Medulla oblongata (tissue), 1 donor: ENCODE results near the gene MMP21.
A peak's percentile ranks its signal among the peaks of the same experiment; 100 is the strongest.

Source experiments
- DNase-seq: peaks from one replicate; pipeline ENCODE4 v3.0.0-alpha.2; 2015; ENCODE audit errors: extremely low spot score

MMP21 gene

DNA sequence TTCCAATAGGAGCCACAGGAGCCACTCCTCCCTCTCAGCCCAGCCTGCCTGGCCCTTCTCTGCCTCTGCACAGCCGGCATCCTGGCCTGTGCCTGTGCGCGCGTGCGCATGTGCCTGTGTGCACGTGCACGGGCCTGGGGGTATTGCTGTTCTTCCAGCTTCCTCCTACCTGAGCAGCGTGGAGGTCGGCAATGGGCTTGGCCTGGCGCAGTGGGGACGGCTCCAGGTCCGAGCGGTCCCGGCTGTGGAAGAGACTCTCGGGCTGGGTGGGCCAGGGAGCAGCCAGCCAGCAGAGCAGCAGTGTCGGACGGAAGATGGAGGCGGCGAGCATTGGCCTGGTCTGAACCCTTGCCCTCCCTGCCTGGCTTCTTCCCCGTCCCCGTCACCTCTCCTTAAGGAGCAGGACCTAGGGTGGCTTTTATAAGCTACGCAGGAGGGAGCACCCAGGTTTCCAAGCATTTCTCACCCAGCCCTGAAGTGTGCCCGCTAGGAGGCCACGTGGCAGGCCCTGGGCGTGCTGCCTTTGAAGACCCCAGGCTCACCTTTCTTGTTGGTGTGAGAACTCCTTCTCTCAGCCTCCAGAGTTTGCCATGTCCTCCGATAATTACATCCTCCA lies at the start of gene MMP21:
Gene MMP21 (minus strand): TSS at position 331 of the 616 bp plus-strand sequence. CDS start 0 bp downstream, at position 331.
- DNase-seq = no peak

DNA sequence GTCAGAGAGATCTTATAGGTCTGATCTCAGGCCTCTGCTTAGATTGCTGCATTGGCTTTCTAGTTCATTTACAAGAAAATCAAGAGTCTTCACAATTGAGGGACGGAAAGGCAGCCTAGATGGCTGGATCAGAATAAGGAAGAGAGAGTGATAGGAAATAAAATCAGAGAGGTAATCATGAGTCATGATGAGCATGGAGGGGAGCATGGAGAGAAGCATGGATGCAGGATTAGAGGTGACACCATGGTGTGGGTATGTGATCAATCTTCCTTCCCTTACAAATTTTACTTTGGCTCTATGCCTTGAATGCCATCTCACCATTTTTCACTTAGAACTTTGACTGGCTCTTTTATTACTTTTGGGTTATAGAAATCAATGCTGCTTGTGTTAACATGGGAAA lies 49.1 kb upstream of the MMP21 start:
- DNase-seq = no peak

- no peak for DNase-seq
These were observed 48.1 kb upstream of the MMP21 start for GRCh38 chr10:125823663-125824251.

DNA sequence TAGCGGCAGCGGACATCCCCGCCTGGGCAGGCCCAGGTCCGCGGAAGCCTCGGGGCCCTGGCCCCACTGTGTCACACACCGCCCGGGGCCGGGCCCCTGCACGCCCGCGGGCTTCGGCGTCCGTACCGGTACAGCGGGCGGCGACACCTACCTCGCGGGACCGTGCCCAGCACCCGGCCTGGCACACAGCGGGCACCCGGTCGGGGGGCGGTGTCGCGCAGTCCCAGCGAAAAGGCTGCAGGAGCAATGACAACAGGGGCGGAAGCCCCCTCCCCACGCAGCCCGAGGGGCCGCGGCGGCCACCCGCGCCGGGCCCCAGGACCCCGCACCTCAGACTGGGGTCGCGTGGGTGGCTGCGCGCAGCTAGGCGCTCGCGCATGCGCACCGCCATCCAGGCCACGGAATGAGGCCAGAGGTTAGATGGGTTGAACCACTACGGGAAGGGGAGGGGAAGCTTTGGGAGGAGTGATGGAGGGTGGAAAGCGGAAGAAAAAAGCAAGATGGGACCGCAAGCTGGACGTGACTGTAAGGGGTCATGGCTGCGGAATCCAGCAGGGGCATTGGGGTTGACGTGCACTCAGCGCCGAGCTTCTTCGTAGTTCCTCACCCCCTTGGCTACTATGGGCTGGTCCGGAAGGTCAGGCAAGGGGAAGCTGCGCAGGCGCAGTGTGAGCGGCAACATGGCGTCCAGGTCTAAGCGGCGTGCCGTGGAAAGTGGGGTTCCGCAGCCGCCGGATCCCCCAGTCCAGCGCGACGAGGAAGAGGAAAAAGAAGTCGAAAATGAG lies 47.4 kb upstream of the MMP21 start, which contains the start of the genes BCCIP and UROS:
Gene BCCIP (plus strand): TSS at position 669 of the 785 bp plus-strand sequence. CDS start 12 bp downstream, at position 681.
Gene UROS (minus strand): TSS at position 381 of the 785 bp plus-strand sequence. CDS start 6,759 bp downstream, outside the sequence.
- DNase-seq = peak; percentile 91

DNA sequence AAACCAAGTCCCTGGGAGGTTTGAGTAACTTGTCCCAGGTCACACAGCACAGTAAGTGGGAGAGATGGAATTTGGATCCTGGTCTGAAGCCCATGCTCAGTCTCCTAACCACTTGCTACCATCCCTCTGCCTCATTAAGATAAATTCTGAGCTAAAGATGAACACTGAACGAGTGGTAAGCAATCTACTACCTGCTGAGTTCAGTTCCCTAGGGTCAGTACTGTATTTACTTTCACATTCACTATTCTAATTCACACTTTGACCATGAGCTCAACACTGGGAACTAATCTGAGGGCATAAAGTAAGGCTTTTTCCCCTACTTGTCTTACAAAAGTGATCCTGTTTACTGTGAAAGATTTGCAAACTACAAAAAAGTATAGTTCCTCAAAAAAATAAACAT lies 45.1 kb upstream of the MMP21 start:
- no peak for DNase-seq

DNA sequence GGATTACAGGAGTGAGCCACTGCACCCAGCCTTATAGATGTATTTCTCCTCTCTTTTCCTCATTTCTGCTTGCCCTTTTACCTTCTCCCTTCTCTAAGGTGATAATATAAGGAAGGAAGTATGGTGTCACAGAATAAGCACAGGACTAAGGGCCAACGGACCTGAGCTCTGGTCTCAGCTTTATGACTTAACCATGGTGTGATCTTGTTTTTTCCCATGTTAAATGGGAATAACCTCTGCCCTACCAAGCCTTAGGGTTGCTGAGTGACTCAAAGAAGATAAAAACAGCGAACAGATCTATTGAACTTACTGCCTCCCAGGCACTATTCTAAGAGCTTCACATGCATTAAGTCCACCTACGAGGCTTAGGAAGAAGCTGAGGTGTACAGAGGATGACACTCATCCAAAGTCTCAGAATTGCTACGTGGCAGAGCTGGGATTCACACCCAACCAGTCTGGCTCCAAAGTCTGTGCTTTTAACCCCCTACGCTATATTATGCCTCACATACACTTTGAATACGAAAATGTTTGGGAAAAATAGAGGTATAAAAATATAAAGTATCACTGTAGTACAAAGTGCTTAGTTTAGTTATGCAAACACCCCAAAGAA lies 41.8 kb upstream of the MMP21 start:
- no peak for DNase-seq

DNA sequence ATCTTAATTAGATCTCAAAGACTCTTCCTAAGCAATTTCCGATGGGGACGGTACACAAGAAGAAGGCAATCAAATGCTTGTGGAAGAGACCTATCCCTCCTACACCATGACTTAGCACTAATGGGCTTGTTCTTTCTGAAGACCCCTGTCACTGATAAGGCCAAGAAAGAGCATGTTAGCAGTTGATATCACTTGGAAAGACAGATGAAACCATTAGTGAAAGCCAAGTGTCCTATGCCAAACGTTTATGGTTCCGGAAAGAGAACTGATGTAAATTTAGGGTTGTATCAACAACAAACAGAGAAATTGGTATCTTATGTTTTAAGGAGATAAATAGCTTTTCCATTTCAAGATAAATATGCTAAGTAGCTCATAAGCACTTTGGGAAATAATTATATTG lies 40.9 kb upstream of the MMP21 start:
- DNase-seq = no peak

GRCh38 chr10:125815764-125816163 lies 40.1 kb upstream of the MMP21 start:
- no peak for DNase-seq

GRCh38 chr10:125812128-125812750 lies 36.6 kb upstream of the MMP21 start:
- DNase-seq = no peak

DNA sequence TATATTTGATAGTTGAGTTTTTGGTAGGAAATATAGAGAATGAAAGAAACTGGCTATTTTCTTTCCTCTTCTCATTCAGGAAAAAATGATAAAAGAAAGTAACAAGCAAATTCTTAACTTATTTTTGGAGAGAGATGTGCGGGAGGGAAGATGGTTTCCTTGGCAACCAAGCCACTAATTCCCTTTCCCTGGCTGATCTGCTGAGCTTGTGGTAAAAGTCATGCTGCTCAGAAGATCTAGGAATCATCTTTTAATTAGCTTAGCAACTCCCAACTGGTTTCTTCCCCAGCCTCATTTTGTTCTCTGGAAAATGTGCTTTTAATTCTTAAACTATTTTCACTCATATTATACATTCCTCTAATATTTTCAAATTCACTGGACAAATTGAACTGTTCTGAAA lies 35.6 kb upstream of the MMP21 start:
- DNase-seq = no peak

- DNase-seq = no peak
These were observed 32.4 kb upstream of the MMP21 start for GRCh38 chr10:125808047-125808446.

DNA sequence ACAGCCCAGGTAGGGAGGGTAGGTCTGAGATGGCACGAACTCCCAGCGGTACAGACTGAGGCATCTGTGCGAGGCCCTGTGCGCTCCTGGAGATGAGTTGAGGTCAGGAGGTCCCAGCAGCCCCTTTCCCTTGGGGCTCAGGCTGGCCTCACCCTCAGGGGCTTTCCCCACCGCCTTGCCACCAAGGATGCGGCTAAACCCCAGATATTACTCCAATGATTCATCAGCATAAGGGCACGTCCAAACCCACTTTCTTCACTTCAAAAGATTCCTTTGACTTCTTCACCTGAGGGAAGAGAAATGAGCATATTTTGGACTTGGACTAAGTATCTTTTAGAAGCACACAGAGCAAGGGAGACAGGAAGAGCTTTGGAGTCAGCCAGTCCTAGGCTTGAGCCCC lies 27.1 kb upstream of the MMP21 start:
- DNase-seq = no peak

DNA sequence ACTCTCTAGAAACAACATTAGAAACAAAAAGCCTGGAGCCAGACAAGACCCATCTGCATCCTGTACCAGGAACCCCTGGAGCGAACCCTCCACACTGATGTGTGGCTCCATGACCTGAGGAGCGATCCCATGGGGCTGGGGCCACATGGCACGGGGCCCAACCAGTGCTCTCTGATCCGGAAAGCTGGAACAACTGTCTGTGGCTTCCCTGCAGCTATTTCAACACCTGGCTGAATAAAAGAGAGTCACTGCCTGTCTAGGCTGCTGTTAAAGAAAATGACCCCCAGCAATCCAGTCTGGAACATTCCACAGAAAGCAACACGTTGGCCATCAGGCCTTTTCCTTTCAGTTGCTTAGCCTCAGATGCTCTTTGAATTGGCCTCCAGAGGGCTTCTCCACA lies 26.5 kb upstream of the MMP21 start:
- no peak for DNase-seq

DNA sequence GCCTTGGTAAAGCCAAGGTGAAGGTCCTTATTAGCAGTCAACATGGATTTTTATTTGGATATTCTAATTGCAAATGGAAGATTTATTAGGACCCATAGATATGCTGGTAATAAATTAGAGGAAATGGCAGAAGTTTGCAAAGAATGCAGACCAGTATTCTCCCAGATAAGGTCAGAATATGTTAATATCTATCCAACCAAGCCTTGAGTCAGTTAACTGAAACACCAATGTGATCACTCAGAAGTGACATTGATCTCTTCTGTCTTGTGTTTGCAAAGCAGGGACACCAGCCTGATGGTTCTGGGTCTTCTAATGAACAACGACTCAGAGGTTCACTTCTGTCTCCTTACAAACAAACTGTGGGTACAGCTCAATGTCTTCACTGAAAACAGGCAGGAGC lies 26.0 kb upstream of the MMP21 start:
- DNase-seq = no peak

GRCh38 chr10:125799451-125800182 lies 24.0 kb upstream of the MMP21 start:
- DNase-seq = no peak

DNA sequence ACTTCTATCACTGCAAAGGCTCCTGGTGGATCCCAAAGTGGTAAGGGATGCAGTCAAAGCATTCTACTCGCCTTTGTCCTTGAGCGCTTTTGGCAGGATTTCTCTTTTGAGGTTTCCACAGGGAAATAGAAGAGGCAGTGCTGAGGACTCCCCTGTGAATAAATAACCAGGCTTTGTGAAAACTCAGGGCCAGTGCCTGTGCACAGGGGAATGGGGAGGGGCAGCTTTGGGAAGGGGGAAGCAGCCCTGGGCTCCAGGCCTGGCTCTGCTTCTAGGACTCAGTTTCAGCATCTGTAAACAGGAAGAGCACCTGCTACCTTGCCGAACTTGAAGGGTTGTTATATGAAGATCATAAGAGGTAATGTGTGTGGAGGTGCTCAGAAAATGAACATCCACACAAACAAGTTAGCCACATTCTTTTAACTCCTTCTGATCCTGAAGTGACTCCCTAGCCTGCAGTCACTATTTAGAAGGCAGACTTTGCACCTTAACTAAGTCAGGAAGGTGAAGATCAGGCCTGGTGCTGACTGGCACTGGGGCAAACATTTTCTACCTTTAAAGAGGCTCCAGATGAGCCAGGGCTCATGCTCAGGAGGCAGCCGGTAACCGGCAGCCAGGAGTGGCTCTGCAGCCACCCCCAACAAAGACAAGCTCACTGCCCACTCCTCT lies 22.5 kb upstream of the MMP21 start:
- no peak for DNase-seq

- DNase-seq = no peak
These were observed 21.8 kb upstream of the MMP21 start for GRCh38 chr10:125797424-125797823.

DNA sequence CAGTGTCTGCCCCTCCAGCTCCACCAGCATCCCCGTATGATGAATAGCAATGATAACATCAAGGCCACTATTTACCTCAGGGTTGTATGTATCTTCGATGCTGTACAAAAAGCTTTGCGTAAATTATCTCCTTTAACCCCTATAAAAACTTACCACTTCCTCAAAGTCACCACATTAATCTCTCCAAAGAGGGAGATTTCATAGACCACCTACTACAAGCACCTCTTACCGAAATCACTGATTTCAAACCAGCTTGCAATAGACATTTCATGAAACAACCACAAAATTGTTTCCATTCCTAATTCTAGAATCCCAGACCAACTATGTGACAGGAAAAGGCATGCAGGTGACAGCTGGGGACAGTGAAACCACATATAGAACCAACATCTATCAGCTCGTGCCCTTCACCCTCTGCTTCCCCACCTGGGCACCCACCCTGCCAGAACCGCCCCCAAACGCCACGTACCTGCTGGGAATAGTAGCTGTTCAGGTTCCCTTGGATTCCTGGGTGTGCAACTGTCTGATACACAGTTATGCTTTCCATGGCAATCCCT lies 20.1 kb upstream of the MMP21 start:
- DNase-seq = no peak

GRCh38 chr10:125795128-125795527 lies 19.5 kb upstream of the MMP21 start:
- peak; percentile 92 for DNase-seq
